ENCODE data around the gene GBGT1. TPM values are rescaled to one million over a fixed set of nuclear protein-coding genes. Genes with fewer than 3 reads are reported as not detected.

The GBGT1 gene
- total and polyA plus RNA-seq, 9 donors, result 3.9 to 43.3 (median 20.8) TPM

DNA sequence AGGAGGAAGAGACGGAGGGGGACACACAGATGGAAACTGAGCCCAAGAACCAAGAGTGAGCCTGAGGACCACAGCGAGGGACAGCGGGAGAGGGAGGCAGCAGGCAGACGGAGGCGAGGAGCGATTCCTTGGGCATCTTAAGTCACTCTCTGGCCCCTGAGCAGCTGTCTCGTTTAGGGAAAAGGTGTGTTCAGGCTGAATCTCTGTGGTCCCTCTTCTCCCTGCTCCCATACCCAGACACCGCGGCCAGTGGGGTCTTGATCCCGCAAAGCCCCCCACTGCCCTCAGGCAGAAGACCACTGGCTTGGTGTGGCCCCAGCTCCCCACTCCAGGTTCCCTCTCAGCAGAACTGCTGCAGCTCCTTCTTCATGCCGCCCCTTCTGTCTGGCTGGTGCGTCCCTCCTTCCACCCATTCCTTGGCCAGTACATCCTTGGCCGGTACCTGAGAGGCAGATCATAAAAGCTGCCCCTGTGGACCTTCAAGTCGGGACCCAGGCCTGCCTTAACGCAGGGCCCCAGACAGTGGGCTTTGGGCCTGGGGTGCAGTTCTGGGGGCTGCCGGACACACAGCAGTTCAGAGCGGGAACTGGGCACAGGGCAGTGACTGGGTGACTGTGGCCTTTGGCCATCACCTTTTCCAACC, 36.9 kb downstream of the GBGT1 start:
- H3K4me1 ChIP-seq (ENCODE audit: insufficient read depth), result peaks cover 17% of the 10 kb centered on the region
- peak in 4 of 5 donors; percentile 48 to 59 (median 51) for DNase-seq
- H3K27ac ChIP-seq, result peak overlapping the region in 1 of 2 donors; percentile 74
- no peaks in the 10 kb centered on the region for H3K9me3 ChIP-seq
- no peaks in the 10 kb centered on the region for H3K27me3 ChIP-seq
- intact Hi-C loops (cut with DNase I), result no loop called here
- TF ChIP-seq POLR2A (IDR thresholded peaks at IDR 0.05) (no peak), EP300 (IDR thresholded peaks at IDR 0.05) (no peak), CTCF (IDR thresholded peaks at IDR 0.05) (no peak)
- 41 to 59% (median 48%) methylated on average over 17 of the region's 17 CpGs for WGBS, 3 donors
- H3K36me3 ChIP-seq, result no peaks in the 10 kb centered on the region
- peak overlapping the region; percentile 17 for H3K4me3 ChIP-seq

DNA sequence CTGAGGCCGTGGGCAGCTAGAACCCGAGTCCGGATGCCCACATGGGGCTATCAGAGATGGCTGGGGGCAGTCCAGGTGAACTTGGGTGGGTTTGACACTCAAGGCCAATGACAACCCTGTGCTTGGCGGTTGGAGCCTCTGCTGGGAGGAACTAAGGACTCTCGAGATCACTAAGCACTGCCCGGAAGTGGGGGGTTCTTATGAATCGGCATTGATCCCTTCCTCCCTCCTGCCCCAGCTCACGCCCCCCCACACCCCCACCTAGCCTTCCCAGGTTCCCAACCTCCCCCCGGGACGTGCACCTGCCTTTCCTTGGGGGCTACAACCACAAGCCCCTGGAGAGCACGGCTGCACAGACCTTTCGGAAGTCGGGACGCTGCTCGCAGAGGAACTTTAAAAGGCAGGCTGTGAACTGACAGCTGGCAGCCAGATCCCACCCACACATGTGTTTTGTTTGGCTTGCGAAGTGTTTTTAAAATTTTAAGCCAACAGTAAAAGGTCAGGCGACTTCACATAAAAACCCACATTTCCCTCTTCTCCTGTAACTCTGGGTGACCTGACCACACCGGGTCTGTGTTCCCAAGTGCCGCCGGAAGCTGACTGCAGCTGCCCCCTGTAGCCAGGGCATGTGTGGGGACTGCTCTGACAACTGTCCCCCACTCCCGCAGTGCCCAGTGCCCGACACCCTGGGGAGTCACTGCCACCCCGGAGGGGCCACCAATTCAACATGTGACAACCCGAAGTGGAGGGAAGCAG, 37.6 kb downstream of the GBGT1 start:
- Histone ChIP-seq H3K4me3 (peak overlapping the region; percentile 17), H3K4me1 (ENCODE audit: insufficient read depth) (peaks cover 18% of the 10 kb centered on the region), H3K9me3 (no peaks in the 10 kb centered on the region), H3K27me3 (no peaks in the 10 kb centered on the region), H3K27ac (peak overlapping the region in 1 of 2 donors; percentile 74), H3K36me3 (no peaks in the 10 kb centered on the region)
- intact Hi-C loops (cut with DNase I), result no loop called here
- WGBS, 3 donors, result 3 to 10% (median 5%) methylated on average over 24 of the region's 24 CpGs
- TF ChIP-seq POLR2A (IDR thresholded peaks at IDR 0.05) (no peak), EP300 (IDR thresholded peaks at IDR 0.05) (no peak), CTCF (IDR thresholded peaks at IDR 0.05) (no peak)
- peak; percentile 60 to 71 (median 65) for DNase-seq

- TF ChIP-seq POLR2A (IDR thresholded peaks at IDR 0.05) (no peak), EP300 (IDR thresholded peaks at IDR 0.05) (no peak), CTCF (IDR thresholded peaks at IDR 0.05) (no peak)
These were observed 38.8 kb downstream of the GBGT1 start for GRCh38 chr9:133124907-133125275.

GRCh38 chr9:133124123-133124906, 39.4 kb downstream of the GBGT1 start:
- peaks cover 26% of the 10 kb centered on the region for H3K4me1 ChIP-seq (ENCODE audit: insufficient read depth)
- WGBS, 3 donors, result 94 to 98% (median 98%) methylated on average over 8 of the region's 8 CpGs
- H3K27ac ChIP-seq, result no peak overlapping the region
- intact Hi-C loops (cut with DNase I), result no loop called here
- no peak for DNase-seq
- H3K9me3 ChIP-seq, result no peaks in the 10 kb centered on the region
- H3K27me3 ChIP-seq, result no peaks in the 10 kb centered on the region
- TF ChIP-seq CTCF (IDR thresholded peaks at IDR 0.05) (no peak), POLR2A (IDR thresholded peaks at IDR 0.05) (no peak), EP300 (IDR thresholded peaks at IDR 0.05) (no peak)
- H3K36me3 ChIP-seq, result no peaks in the 10 kb centered on the region
- no peak overlapping the region for H3K4me3 ChIP-seq

More at GRCh38 chr9:133124907-133125275, 38.8 kb downstream of the GBGT1 start:
- no peaks in the 10 kb centered on the region for H3K27me3 ChIP-seq
- no peaks in the 10 kb centered on the region for H3K36me3 ChIP-seq
- peaks cover 21% of the 10 kb centered on the region for H3K4me1 ChIP-seq (ENCODE audit: insufficient read depth)
- intact Hi-C loops (cut with DNase I), result no loop called here
- WGBS, 3 donors, result 89 to 97% (median 96%) methylated on average over 2 of the region's 2 CpGs
- no peak overlapping the region for H3K4me3 ChIP-seq
- H3K9me3 ChIP-seq, result no peaks in the 10 kb centered on the region
- DNase-seq, result no peak
- H3K27ac ChIP-seq, result no peak overlapping the region
